Middle frontal gyrus (tissue), 1 donor: ENCODE data around the gene OR10A2.
"Not testable (repeated sequence)": the region's sequence is repeated elsewhere in the genome, so short reads cannot be mapped to it uniquely, and the experiment has no call there.

ENCODE experiments used
- DNase-seq: peaks from one replicate; pipeline ENCODE4 v3.0.0-alpha.2; 2015; ENCODE audit warnings: low spot score; ENCODE audit errors: extremely low spot score

OR10A2 gene

GRCh38 chr11:6887711-6888110 is 24.9 kb downstream of the OR10A2 start:
- not testable (repeated sequence) for DNase-seq

- no peak for DNase-seq
Measured at GRCh38 chr11:6888830-6889229, 26.0 kb downstream of the OR10A2 start.

GRCh38 chr11:6889835-6890234 is 27.0 kb downstream of the OR10A2 start:
- DNase-seq: no peak

- DNase-seq: no peak
Measured at GRCh38 chr11:6892400-6892799, 29.5 kb downstream of the OR10A2 start, which contains the start of gene OR2D2. TSS of gene OR2D2 (minus strand) at chr11:6892500. CDS start at chr11:6892500, 0 bp downstream.

- no peak for DNase-seq
Measured at GRCh38 chr11:6894097-6894496, 31.2 kb downstream of the OR10A2 start.

- no peak for DNase-seq
Measured at GRCh38 chr11:6895010-6895409, 32.2 kb downstream of the OR10A2 start.

- DNase-seq: no peak
Measured at GRCh38 chr11:6898911-6899310, 36.1 kb downstream of the OR10A2 start.

- DNase-seq: no peak
Measured at GRCh38 chr11:6900327-6900999, 37.6 kb downstream of the OR10A2 start.

- DNase-seq: not testable (repeated sequence)
Measured at GRCh38 chr11:6904804-6905203, 41.9 kb downstream of the OR10A2 start.

- no peak for DNase-seq
Measured at GRCh38 chr11:6911378-6911777, 48.5 kb downstream of the OR10A2 start.

GRCh38 chr11:6911948-6912347 is 49.1 kb downstream of the OR10A2 start:
- no peak for DNase-seq

- no peak for DNase-seq
Measured at GRCh38 chr11:6919698-6920097, 56.8 kb downstream of the OR10A2 start.

GRCh38 chr11:6920702-6921101 is 57.8 kb downstream of the OR10A2 start, which contains the start of gene OR2D3:
TSS of gene OR2D3 (plus strand) at chr11:6921002. CDS start at chr11:6921002, 0 bp downstream.
- DNase-seq: no peak
